ENCODE data around the gene MRAS. TPM values are rescaled to one million over a fixed set of nuclear protein-coding genes. Genes with fewer than 3 reads are reported as not detected.

The MRAS gene
- total RNA-seq, 1 donor from 2014 or later: 55.4 TPM

- H3K27me3 Mint-ChIP-seq (ENCODE audit: low read depth, unreplicated experiment): peaks cover 22% of the 10 kb centered on the region
- DNase-seq (ENCODE audit: low read depth) (no peak), FAIRE-seq (no peak)
- Histone ChIP-seq H3K4me3 (ENCODE audit: insufficient read depth, low read depth, low read length) (no peak overlapping the region), H3K9ac (ENCODE audit: low read length) (no peak overlapping the region), H3K27ac (ENCODE audit: low read depth, low read length) (no peak overlapping the region), H2AFZ (ENCODE audit: low read depth, low read length) (no peak overlapping the region), H3K4me1 (ENCODE audit: insufficient read depth, low read length) (peaks cover 4% of the 10 kb centered on the region), H4K20me1 (ENCODE audit: insufficient read depth, low read length) (no peaks in the 10 kb centered on the region), H3K4me2 (ENCODE audit: low read length) (no peak overlapping the region), H3K36me3 (ENCODE audit: insufficient read depth, low read length) (no peaks in the 10 kb centered on the region), H3K79me2 (ENCODE audit: insufficient read depth, low read length) (no peaks in the 10 kb centered on the region), H3K9me3 (ENCODE audit: insufficient read depth, low read depth, low read length) (no peaks in the 10 kb centered on the region), H3K27me3 (ENCODE audit: insufficient read depth, low read length) (peaks cover 23% of the 10 kb centered on the region)
- no peak overlapping the region for H3K4me3 Mint-ChIP-seq (ENCODE audit: unreplicated experiment)
- H3K36me3 Mint-ChIP-seq (ENCODE audit: low read depth, unreplicated experiment): no peaks in the 10 kb centered on the region
- H3K4me1 Mint-ChIP-seq (ENCODE audit: low read depth, unreplicated experiment): peaks cover 2% of the 10 kb centered on the region
- TF ChIP-seq EZH2 (IDR thresholded peaks at IDR 0.05; ENCODE audit: insufficient read depth, low read length): no peak
- no peak for TF ChIP-seq CTCF (IDR thresholded peaks at IDR 0.05; ENCODE audit: insufficient read depth, low read depth, low read length)
- no peak overlapping the region for H3K27ac Mint-ChIP-seq (ENCODE audit: unreplicated experiment)
- peaks cover 7% of the 10 kb centered on the region for H3K9me3 Mint-ChIP-seq (ENCODE audit: unreplicated experiment)
Observed at GRCh38 chr3:138429665-138430064, 81.3 kb downstream of the MRAS start.

DNA sequence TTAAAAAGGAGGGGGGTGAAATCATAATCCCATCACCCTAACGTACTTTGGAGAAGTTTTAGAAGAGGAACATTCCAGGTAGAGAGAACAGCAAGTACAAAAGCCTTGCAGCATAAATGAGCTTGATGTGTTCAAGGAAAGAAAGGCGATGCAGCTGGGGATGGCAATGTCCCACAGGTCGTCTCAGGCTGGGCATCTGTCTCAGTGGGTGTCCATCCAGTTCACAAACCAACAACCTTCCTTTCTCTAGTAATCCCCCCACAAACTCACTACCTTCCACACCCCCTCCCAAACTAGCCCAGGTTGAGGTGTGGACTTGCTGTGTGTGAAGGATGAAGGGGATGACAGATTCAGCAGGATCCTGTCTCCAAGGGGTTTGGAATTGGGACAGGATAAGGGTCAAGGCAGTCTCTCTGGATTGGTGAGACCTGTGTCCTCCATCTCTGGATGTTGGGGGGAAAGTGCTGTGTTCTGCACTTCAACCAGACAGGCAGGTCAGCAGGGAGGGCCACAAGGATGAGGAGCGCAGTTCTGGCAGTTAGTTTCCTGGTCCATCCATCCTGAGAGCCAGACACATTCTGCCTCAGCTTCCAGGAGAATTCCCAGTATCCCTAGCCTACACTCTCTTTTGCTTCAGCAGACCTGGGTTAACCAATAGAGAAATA lies 84.3 kb downstream of the MRAS start:
- H4K20me1 ChIP-seq (ENCODE audit: insufficient read depth, low read length): no peaks in the 10 kb centered on the region
- no peak overlapping the region for H3K4me3 ChIP-seq (ENCODE audit: insufficient read depth, low read depth, low read length)
- H3K4me1 ChIP-seq (ENCODE audit: insufficient read depth, low read length): peaks cover 12% of the 10 kb centered on the region
- no peak for FAIRE-seq
- no peak overlapping the region for H3K4me2 ChIP-seq (ENCODE audit: low read length)
- DNase-seq (ENCODE audit: low read depth): no peak
- H3K9ac ChIP-seq (ENCODE audit: low read length): no peak overlapping the region
- no peaks in the 10 kb centered on the region for H3K36me3 ChIP-seq (ENCODE audit: insufficient read depth, low read length)
- no peak overlapping the region for H2AFZ ChIP-seq (ENCODE audit: low read depth, low read length)
- peaks cover 12% of the 10 kb centered on the region for H3K9me3 Mint-ChIP-seq (ENCODE audit: unreplicated experiment)
- no peaks in the 10 kb centered on the region for H3K79me2 ChIP-seq (ENCODE audit: insufficient read depth, low read length)
- H3K27me3 Mint-ChIP-seq (ENCODE audit: low read depth, unreplicated experiment): peaks cover 39% of the 10 kb centered on the region
- H3K4me3 Mint-ChIP-seq (ENCODE audit: unreplicated experiment): no peak overlapping the region
- H3K27ac ChIP-seq (ENCODE audit: low read depth, low read length): no peak overlapping the region
- H3K27ac Mint-ChIP-seq (ENCODE audit: unreplicated experiment): no peak overlapping the region
- H3K36me3 Mint-ChIP-seq (ENCODE audit: low read depth, unreplicated experiment): no peaks in the 10 kb centered on the region
- H3K4me1 Mint-ChIP-seq (ENCODE audit: low read depth, unreplicated experiment): peaks cover 2% of the 10 kb centered on the region
- H3K27me3 ChIP-seq (ENCODE audit: insufficient read depth, low read length): peaks cover 47% of the 10 kb centered on the region
- no peaks in the 10 kb centered on the region for H3K9me3 ChIP-seq (ENCODE audit: insufficient read depth, low read depth, low read length)
- TF ChIP-seq CTCF (IDR thresholded peaks at IDR 0.05; ENCODE audit: insufficient read depth, low read depth, low read length) (no peak), EZH2 (IDR thresholded peaks at IDR 0.05; ENCODE audit: insufficient read depth, low read length) (no peak)

DNA sequence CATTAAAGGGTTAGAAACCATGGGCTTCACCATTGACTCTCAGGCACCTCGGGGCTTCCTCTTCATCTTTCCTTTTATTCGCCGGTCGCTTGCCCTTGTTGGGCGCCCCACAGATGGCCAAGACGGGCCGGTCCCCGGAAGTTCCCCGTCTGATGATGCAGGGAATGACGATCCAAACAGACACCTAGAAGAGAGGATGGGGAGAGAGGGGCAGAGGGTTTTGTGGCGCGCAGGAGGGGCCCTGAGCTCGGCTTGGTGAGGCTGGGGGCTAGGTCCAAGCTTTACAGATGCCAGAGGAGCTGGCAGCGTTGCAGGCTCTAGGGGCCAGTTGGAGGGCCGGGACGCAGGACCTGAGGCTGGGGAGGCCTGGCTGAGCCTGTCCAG lies 85.5 kb downstream of the MRAS start:
- H3K4me3 Mint-ChIP-seq (ENCODE audit: unreplicated experiment): no peak overlapping the region

More for the DNA sequence above, 85.5 kb downstream of the MRAS start:
- Histone ChIP-seq H4K20me1 (ENCODE audit: insufficient read depth, low read length) (no peaks in the 10 kb centered on the region), H3K27me3 (ENCODE audit: insufficient read depth, low read length) (peaks cover 47% of the 10 kb centered on the region), H3K4me2 (ENCODE audit: low read length) (peak overlapping the region; percentile 88), H2AFZ (ENCODE audit: low read depth, low read length) (peak overlapping the region; percentile 81), H3K9ac (ENCODE audit: low read length) (no peak overlapping the region), H3K9me3 (ENCODE audit: insufficient read depth, low read depth, low read length) (no peaks in the 10 kb centered on the region), H3K4me1 (ENCODE audit: insufficient read depth, low read length) (peaks cover 12% of the 10 kb centered on the region), H3K79me2 (ENCODE audit: insufficient read depth, low read length) (no peaks in the 10 kb centered on the region), H3K27ac (ENCODE audit: low read depth, low read length) (no peak overlapping the region), H3K36me3 (ENCODE audit: insufficient read depth, low read length) (no peaks in the 10 kb centered on the region), H3K4me3 (ENCODE audit: insufficient read depth, low read depth, low read length) (peak overlapping the region; percentile 54)
- FAIRE-seq (no peak), DNase-seq (ENCODE audit: low read depth) (no peak)
- H3K9me3 Mint-ChIP-seq (ENCODE audit: unreplicated experiment): peaks cover 12% of the 10 kb centered on the region
- H3K27me3 Mint-ChIP-seq (ENCODE audit: low read depth, unreplicated experiment): peaks cover 39% of the 10 kb centered on the region
- no peaks in the 10 kb centered on the region for H3K36me3 Mint-ChIP-seq (ENCODE audit: low read depth, unreplicated experiment)
- TF ChIP-seq CTCF (IDR thresholded peaks at IDR 0.05; ENCODE audit: insufficient read depth, low read depth, low read length) (no peak), EZH2 (IDR thresholded peaks at IDR 0.05; ENCODE audit: insufficient read depth, low read length) (no peak)
- peaks cover 7% of the 10 kb centered on the region for H3K4me1 Mint-ChIP-seq (ENCODE audit: low read depth, unreplicated experiment)
- no peak overlapping the region for H3K27ac Mint-ChIP-seq (ENCODE audit: unreplicated experiment)
